Measurements from ENCODE around the gene ADAMTS10. TPM values are rescaled to one million over a fixed set of nuclear protein-coding genes. Genes with fewer than 3 reads are reported as not detected.

Gene ADAMTS10
- total RNA-seq, 1 donor from 2014 or later: 5.0 TPM

- Histone ChIP-seq H3K4me3 (ENCODE audit: low read depth, low read length) (no peak overlapping the region), H3K36me3 (ENCODE audit: control insufficient read depth, insufficient read depth, low read length) (no peaks in the 10 kb centered on the region), H3K27me3 (ENCODE audit: control insufficient read depth, insufficient read depth, low read length) (no peaks in the 10 kb centered on the region)
- no peak for TF ChIP-seq CTCF (IDR thresholded peaks at IDR 0.05; ENCODE audit: insufficient read depth, low read length, poor library complexity, severe bottlenecking)
- DNase-seq (ENCODE audit: low read depth): no peak
These were observed 2.3 kb upstream of the ADAMTS10 start for GRCh38 chr19:8612807-8613171.

GRCh38 chr19:8611877-8612806, 1.6 kb upstream of the ADAMTS10 start:
- no peak for DNase-seq (ENCODE audit: low read depth)
- no peak for TF ChIP-seq CTCF (IDR thresholded peaks at IDR 0.05; ENCODE audit: insufficient read depth, low read length, poor library complexity, severe bottlenecking)

GRCh38 chr19:8611391-8611876, 919 bp upstream of the ADAMTS10 start:
- H3K36me3 ChIP-seq (ENCODE audit: control insufficient read depth, insufficient read depth, low read length): no peaks in the 10 kb centered on the region
- H3K27me3 ChIP-seq (ENCODE audit: control insufficient read depth, insufficient read depth, low read length): no peaks in the 10 kb centered on the region
- DNase-seq (ENCODE audit: low read depth): no peak
- H3K4me3 ChIP-seq (ENCODE audit: low read depth, low read length): no peak overlapping the region
- TF ChIP-seq CTCF (IDR thresholded peaks at IDR 0.05; ENCODE audit: insufficient read depth, low read length, poor library complexity, severe bottlenecking): no peak

More at GRCh38 chr19:8611877-8612806, 1.6 kb upstream of the ADAMTS10 start:
- Histone ChIP-seq H3K4me3 (ENCODE audit: low read depth, low read length) (no peak overlapping the region), H3K27me3 (ENCODE audit: control insufficient read depth, insufficient read depth, low read length) (no peaks in the 10 kb centered on the region), H3K36me3 (ENCODE audit: control insufficient read depth, insufficient read depth, low read length) (no peaks in the 10 kb centered on the region)

- Histone ChIP-seq H3K4me3 (ENCODE audit: low read depth, low read length) (no peak overlapping the region), H3K36me3 (ENCODE audit: control insufficient read depth, insufficient read depth, low read length) (no peaks in the 10 kb centered on the region), H3K27me3 (ENCODE audit: control insufficient read depth, insufficient read depth, low read length) (no peaks in the 10 kb centered on the region)
- no peak for TF ChIP-seq CTCF (IDR thresholded peaks at IDR 0.05; ENCODE audit: insufficient read depth, low read length, poor library complexity, severe bottlenecking)
- DNase-seq (ENCODE audit: low read depth): no peak
These were observed 403 bp upstream of the ADAMTS10 start for GRCh38 chr19:8610936-8611300.

GRCh38 chr19:8609279-8610040, 1.1 kb downstream of the ADAMTS10 start:
- no peaks in the 10 kb centered on the region for H3K27me3 ChIP-seq (ENCODE audit: control insufficient read depth, insufficient read depth, low read length)
- no peaks in the 10 kb centered on the region for H3K36me3 ChIP-seq (ENCODE audit: control insufficient read depth, insufficient read depth, low read length)
- peak overlapping the region; percentile 69 for H3K4me3 ChIP-seq (ENCODE audit: low read depth, low read length)
- no peak for DNase-seq (ENCODE audit: low read depth)
- peak; percentile 44 for TF ChIP-seq CTCF (IDR thresholded peaks at IDR 0.05; ENCODE audit: insufficient read depth, low read length, poor library complexity, severe bottlenecking)

Data from kidney epithelial cell (primary cell).